GM23338 (cell line): ENCODE data around the gene RNF151. TPM values are rescaled to one million over a fixed set of nuclear protein-coding genes. Genes with fewer than 3 reads are reported as not detected.

Source experiments
- ATAC-seq: fragments of 200-7000 bp; cut with Tn5 transposase; 3 replicates; pipeline ENCODE4 v1.9.1; 2020
- DNase-seq: peaks from one replicate; pipeline ENCODE4 v3.0.0-alpha.2; 2015; ENCODE audit warnings: low spot score
- H2AFZ ChIP-seq: fragments of 200-600 bp; sonication (generic); 2 replicates; pipeline ENCODE4 v1.8.0; 2016; ENCODE audit warnings: antibody characterized with exemption, mild to moderate bottlenecking, moderate library complexity
- H3F3A ChIP-seq: fragments of 200-600 bp; sonication (generic); replicated peaks from 2 replicates; pipeline ENCODE4 v1.8.0; 2017; ENCODE audit warnings: antibody characterized with exemption, mixed run types, low read depth
- H3K27ac ChIP-seq: fragments of 200-600 bp; sonication (generic); 2 replicates; pipeline ENCODE4 v1.6.1; 2016; ENCODE audit warnings: low read depth
- H3K27me3 ChIP-seq: fragments of 200-600 bp; sonication (generic); 2 replicates; pipeline ENCODE4 v1.8.0; 2016; ENCODE audit warnings: mild to moderate bottlenecking, mixed run types, moderate library complexity; ENCODE audit not compliant: insufficient read depth
- H3K36me3 ChIP-seq: fragments of 200-600 bp; sonication (generic); 2 replicates; pipeline ENCODE4 v1.8.0; 2016; ENCODE audit warnings: mild to moderate bottlenecking; ENCODE audit not compliant: insufficient read depth
- H3K4me1 ChIP-seq: fragments of 200-600 bp; sonication (generic); 2 replicates; pipeline ENCODE4 v1.8.0; 2016; ENCODE audit warnings: mild to moderate bottlenecking, moderate library complexity; ENCODE audit not compliant: insufficient read depth
- H3K4me2 ChIP-seq: fragments of 200-600 bp; sonication (generic); 2 replicates; pipeline ENCODE4 v1.7.1; 2017; ENCODE audit warnings: mixed run types
- H3K4me3 ChIP-seq: fragments of 200-600 bp; sonication (generic); 2 replicates; pipeline ENCODE4 v1.6.1; 2016; ENCODE audit warnings: mixed run types
- H3K79me2 ChIP-seq: fragments of 200-600 bp; sonication (generic); replicated peaks from 2 replicates; pipeline ENCODE4 v1.8.0; 2017; ENCODE audit warnings: mild to moderate bottlenecking; ENCODE audit not compliant: insufficient read depth
- H3K9me2 ChIP-seq: fragments of 200-600 bp; sonication (generic); 2 replicates; pipeline ENCODE4 v1.8.0; 2017; ENCODE audit not compliant: insufficient read depth
- H4K20me1 ChIP-seq: fragments of 200-600 bp; sonication (generic); replicated peaks from 2 replicates; pipeline ENCODE4 v1.8.0; 2017; ENCODE audit warnings: mild to moderate bottlenecking; ENCODE audit not compliant: insufficient read depth
- H3K27ac Mint-ChIP-seq: 2 replicates; pipeline ENCODE4 v1.8.0; 2020; ENCODE audit warnings: inconsistent platforms, mild to moderate bottlenecking, moderate library complexity, mixed read lengths
- H3K27me3 Mint-ChIP-seq: 3 replicates; pipeline ENCODE4 v1.8.0; 2022; ENCODE audit warnings: low read depth, mild to moderate bottlenecking, moderate library complexity, mixed read lengths, inconsistent platforms; ENCODE audit not compliant: insufficient read depth, poor library complexity
- H3K36me3 Mint-ChIP-seq: 3 replicates; pipeline ENCODE4 v1.8.0; 2021; ENCODE audit warnings: low read depth, mild to moderate bottlenecking, inconsistent platforms, moderate library complexity, mixed read lengths
- H3K4me1 Mint-ChIP-seq: 3 replicates; pipeline ENCODE4 v1.8.0; 2020; ENCODE audit warnings: mild to moderate bottlenecking, inconsistent platforms, mixed read lengths
- H3K4me3 Mint-ChIP-seq: 3 replicates; pipeline ENCODE4 v1.8.0; 2021; ENCODE audit warnings: moderate library complexity, mild to moderate bottlenecking, inconsistent platforms, mixed read lengths
- H3K9me3 Mint-ChIP-seq: 3 replicates; pipeline ENCODE4 v1.8.0; 2020; ENCODE audit warnings: moderate library complexity, mild to moderate bottlenecking, inconsistent platforms, mixed read lengths
- CREB1 ChIP-seq: fragments of 250-450 bp; sonication (Bioruptor Pico); IDR thresholded peaks from 2 replicates; pipeline ENCODE4 v1.5.0; 2020; ENCODE audit warnings: low read depth, mild to moderate bottlenecking, moderate library complexity
- NANOG ChIP-seq: IDR thresholded peaks from 2 replicates; pipeline ENCODE4 v1.6.1; 2016; ENCODE audit warnings: antibody characterized with exemption, borderline replicate concordance
- POLR2AphosphoS5 ChIP-seq: IDR thresholded peaks from 2 replicates; pipeline ENCODE4 v1.6.1; 2016; ENCODE audit warnings: antibody characterized with exemption, low read depth
- STAT1 ChIP-seq: IDR thresholded peaks from one replicate; pipeline ENCODE4 v1.6.1; 2016; ENCODE audit warnings: antibody characterized with exemption; ENCODE audit not compliant: unreplicated experiment
- ZNF331 ChIP-seq: fragments of 250-450 bp; sonication (Bioruptor Pico); IDR thresholded peaks from 2 replicates; pipeline ENCODE4 v1.5.0; 2020; ENCODE audit warnings: low read depth, mild to moderate bottlenecking, moderate library complexity
- polyA plus RNA-seq: library from polyadenylated mRNA; unstranded; fragments of >200 nt; fragmentation: Nextera tagmentation; extraction: Ambion mirVana; gene quantifications from 2 replicates; pipeline ENCODE4 v1.2.1, GENCODE V29; 2016
- total RNA-seq: library from RNA; depleted of rRNA; stranded (reverse); fragments of >200 nt; shearing (Covaris generic); gene quantifications from 2 replicates; pipeline ENCODE4 v1.2.3, GENCODE V29; 2014
- TF ChIP-seq, protein P1 (sequence below): IDR thresholded peaks from one replicate; pipeline ENCODE4 v1.6.1; 2018; ENCODE audit warnings: antibody characterized with exemption; ENCODE audit not compliant: unreplicated experiment
- TF ChIP-seq, protein P2 (sequence below), 2 experiments: fragments of 200-600 bp in 1 of 2; sonication (generic) in 1 of 2; conservative IDR thresholded peaks; 2 replicates each; pipeline versions ENCODE4 v1.5.1 to v1.6.1; 2016 to 2017; ENCODE audit warnings: antibody characterized with exemption in 2 of 2, low read depth in 2 of 2, mild to moderate bottlenecking in 2 of 2, moderate library complexity in 1 of 2

Gene RNF151
- total and polyA plus RNA-seq, 2 experiments from 2014 or later, result not detected

DNA sequence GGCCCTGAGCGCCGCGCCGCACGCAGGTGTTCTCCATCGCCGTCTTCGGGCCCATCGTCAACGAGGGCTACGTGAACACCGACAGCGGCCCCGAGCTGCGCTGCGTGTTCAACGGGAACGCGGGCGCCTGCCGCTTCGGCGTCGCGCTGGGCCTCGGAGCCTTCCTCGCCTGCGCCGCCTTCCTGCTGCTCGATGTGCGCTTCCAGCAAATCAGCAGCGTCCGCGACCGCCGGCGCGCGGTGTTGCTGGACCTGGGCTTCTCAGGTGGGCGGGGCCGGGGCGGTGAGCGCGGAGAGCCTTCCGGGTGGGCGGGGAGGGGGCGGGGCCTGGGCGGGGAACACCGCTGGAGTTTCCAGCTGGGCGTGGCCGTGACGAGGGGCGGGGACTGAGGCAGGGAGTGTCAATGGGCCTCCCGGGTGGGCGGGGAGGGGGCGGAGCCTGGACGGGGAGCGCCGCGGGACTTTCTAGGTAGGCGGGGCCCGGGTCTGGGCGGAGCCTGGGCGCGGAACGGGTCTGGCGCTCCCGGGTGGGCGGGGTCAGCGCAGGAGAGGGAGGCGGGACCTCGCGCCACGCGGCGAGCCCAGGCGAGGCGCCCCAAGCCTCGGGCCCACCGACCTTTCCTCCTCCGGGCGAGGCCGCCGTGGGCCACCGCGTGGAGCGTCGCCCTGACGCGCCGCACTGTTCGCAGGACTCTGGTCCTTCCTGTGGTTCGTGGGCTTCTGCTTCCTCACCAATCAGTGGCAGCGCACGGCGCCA, 25.5 kb downstream of the RNF151 start:
- H3K9me2 ChIP-seq, result no peaks in the 10 kb centered on the region
- peak overlapping the region; percentile 97 for H3K4me2 ChIP-seq
- TF ChIP-seq POLR2AphosphoS5 (peak; percentile 70), NANOG (no peak), CREB1 (CRISPR knock-in tag) (peak; percentile 9; the same call in 1 of the 2 replicates), ZNF331 (CRISPR knock-in tag) (no peak)
- TF ChIP-seq, protein P1, sequence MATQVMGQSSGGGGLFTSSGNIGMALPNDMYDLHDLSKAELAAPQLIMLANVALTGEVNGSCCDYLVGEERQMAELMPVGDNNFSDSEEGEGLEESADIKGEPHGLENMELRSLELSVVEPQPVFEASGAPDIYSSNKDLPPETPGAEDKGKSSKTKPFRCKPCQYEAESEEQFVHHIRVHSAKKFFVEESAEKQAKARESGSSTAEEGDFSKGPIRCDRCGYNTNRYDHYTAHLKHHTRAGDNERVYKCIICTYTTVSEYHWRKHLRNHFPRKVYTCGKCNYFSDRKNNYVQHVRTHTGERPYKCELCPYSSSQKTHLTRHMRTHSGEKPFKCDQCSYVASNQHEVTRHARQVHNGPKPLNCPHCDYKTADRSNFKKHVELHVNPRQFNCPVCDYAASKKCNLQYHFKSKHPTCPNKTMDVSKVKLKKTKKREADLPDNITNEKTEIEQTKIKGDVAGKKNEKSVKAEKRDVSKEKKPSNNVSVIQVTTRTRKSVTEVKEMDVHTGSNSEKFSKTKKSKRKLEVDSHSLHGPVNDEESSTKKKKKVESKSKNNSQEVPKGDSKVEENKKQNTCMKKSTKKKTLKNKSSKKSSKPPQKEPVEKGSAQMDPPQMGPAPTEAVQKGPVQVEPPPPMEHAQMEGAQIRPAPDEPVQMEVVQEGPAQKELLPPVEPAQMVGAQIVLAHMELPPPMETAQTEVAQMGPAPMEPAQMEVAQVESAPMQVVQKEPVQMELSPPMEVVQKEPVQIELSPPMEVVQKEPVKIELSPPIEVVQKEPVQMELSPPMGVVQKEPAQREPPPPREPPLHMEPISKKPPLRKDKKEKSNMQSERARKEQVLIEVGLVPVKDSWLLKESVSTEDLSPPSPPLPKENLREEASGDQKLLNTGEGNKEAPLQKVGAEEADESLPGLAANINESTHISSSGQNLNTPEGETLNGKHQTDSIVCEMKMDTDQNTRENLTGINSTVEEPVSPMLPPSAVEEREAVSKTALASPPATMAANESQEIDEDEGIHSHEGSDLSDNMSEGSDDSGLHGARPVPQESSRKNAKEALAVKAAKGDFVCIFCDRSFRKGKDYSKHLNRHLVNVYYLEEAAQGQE, result no peak
- TF ChIP-seq, protein P2, sequence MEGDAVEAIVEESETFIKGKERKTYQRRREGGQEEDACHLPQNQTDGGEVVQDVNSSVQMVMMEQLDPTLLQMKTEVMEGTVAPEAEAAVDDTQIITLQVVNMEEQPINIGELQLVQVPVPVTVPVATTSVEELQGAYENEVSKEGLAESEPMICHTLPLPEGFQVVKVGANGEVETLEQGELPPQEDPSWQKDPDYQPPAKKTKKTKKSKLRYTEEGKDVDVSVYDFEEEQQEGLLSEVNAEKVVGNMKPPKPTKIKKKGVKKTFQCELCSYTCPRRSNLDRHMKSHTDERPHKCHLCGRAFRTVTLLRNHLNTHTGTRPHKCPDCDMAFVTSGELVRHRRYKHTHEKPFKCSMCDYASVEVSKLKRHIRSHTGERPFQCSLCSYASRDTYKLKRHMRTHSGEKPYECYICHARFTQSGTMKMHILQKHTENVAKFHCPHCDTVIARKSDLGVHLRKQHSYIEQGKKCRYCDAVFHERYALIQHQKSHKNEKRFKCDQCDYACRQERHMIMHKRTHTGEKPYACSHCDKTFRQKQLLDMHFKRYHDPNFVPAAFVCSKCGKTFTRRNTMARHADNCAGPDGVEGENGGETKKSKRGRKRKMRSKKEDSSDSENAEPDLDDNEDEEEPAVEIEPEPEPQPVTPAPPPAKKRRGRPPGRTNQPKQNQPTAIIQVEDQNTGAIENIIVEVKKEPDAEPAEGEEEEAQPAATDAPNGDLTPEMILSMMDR (conservative IDR thresholded peaks at IDR 0.05; ENCODE audit: low read depth in 2 of 2), result no peak
- H3K4me3 Mint-ChIP-seq, result peak overlapping the region; percentile 74
- H3K79me2 ChIP-seq, result peaks cover 4% of the 10 kb centered on the region; the same call in 1 of the 2 replicates
- no peaks in the 10 kb centered on the region for H3K9me3 Mint-ChIP-seq
- peaks cover 15% of the 10 kb centered on the region for H3K4me1 Mint-ChIP-seq
- H3K36me3 Mint-ChIP-seq, result peaks cover 6% of the 10 kb centered on the region; the same call in 2 of the 3 replicates
- no peaks in the 10 kb centered on the region; the same call in 1 of the 2 replicates for H4K20me1 ChIP-seq
- H3F3A ChIP-seq, result peaks cover 23% of the 10 kb centered on the region
- H3K27ac ChIP-seq, result no peak overlapping the region
- peaks cover 33% of the 10 kb centered on the region for H3K27me3 ChIP-seq
- no peak overlapping the region for H3K27ac Mint-ChIP-seq
- H3K4me1 ChIP-seq, result peaks cover 7% of the 10 kb centered on the region; the same call in 1 of the 2 replicates
- ATAC-seq (peak; percentile 57), DNase-seq (peak; percentile 96)
- H2AFZ ChIP-seq, result no peak overlapping the region
- H3K27me3 Mint-ChIP-seq, result peaks cover 33% of the 10 kb centered on the region
- H3K36me3 ChIP-seq, result no peaks in the 10 kb centered on the region
- H3K4me3 ChIP-seq, result peak overlapping the region; percentile 86

DNA sequence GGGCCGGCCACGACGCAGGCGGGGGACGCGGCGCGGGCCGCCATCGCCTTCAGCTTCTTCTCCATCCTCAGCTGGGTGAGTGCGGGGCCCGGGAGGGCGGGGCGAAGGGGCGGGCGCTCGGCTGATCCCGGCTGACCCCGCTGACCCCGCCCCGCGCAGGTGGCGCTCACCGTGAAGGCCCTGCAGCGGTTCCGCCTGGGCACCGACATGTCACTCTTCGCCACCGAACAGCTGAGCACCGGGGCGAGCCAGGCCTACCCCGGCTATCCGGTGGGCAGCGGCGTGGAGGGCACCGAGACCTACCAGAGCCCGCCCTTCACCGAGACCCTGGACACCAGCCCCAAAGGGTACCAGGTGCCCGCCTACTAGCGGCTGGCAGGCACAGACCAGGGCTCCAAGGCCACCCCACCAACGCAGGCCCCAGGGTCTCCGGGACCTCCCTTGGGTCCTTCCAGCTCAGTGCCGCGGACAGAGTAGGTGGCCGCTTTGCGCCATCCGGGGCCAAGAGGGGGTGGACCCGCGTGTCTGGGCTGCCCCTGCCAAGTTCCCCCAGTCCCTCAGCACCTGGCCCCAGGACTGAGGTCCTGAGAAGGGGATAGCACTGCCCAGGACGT, 26.2 kb downstream of the RNF151 start:
- Histone ChIP-seq H3K9me2 (no peaks in the 10 kb centered on the region), H3K4me3 (peak overlapping the region; percentile 69), H3K27me3 (peaks cover 32% of the 10 kb centered on the region), H3K79me2 (peaks cover 4% of the 10 kb centered on the region; the same call in 1 of the 2 replicates), H3K4me2 (peak overlapping the region; percentile 88), H4K20me1 (no peaks in the 10 kb centered on the region; the same call in 1 of the 2 replicates), H3K27ac (no peak overlapping the region), H3K4me1 (peaks cover 7% of the 10 kb centered on the region; the same call in 1 of the 2 replicates), H3F3A (peaks cover 23% of the 10 kb centered on the region), H2AFZ (no peak overlapping the region), H3K36me3 (no peaks in the 10 kb centered on the region; the same call in 1 of the 2 replicates)
- no peak overlapping the region for H3K27ac Mint-ChIP-seq
- TF ChIP-seq STAT1, result no peak
- peak overlapping the region; percentile 68 for H3K4me3 Mint-ChIP-seq
- DNase-seq (peak; percentile 85), ATAC-seq (peak; percentile 60)
- H3K36me3 Mint-ChIP-seq, result peaks cover 10% of the 10 kb centered on the region
- peaks cover 30% of the 10 kb centered on the region for H3K27me3 Mint-ChIP-seq
- peaks cover 15% of the 10 kb centered on the region for H3K4me1 Mint-ChIP-seq
- H3K9me3 Mint-ChIP-seq, result no peaks in the 10 kb centered on the region
